ENCODE results near the gene SEMA4D.

DNA sequence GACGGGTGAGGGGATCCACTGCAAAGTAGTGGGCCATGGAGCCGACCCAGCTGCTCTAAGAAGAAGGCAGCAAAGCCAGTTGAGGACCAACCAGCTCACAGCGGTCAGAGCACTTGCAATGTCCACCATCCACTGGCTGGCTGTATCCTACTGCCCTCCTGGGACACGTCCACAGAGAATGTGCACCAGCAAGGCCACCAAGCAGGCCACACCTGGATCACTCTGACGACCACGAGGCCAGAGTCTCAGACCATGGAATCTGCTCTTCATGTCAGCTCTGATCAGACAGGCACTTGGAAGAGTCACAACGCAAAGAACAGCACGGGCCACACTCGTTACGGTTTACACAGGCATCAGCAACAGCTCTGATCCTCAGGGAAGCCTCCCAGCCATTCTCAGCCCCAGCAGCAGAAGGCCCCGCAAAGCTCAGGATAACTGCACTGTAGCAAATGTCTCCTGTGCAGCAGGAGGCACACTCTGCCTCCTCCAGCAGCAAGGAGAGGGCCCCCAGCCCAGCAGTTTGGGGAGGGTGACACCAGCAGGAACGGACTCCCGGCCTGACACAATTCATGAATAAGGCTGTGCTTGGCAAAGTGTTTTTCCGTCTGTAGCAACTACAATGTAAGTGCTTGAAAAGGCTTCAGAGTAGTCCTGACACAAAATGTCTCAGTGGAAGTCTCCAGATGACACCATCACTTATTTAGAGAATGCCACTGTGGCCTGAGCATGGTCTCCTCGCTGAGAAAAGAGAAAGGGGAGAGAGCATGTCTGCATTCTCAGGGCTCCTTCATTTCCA, 15.7 kb downstream of the SEMA4D start:
- TF ChIP-seq CTCF (IDR thresholded peaks at IDR 0.05): no peak
- no peak for TF ChIP-seq POLR2A (IDR thresholded peaks at IDR 0.05)

Data from adrenal gland (tissue), 5 donors.